ENCODE data around the gene KIRREL3.

DNA sequence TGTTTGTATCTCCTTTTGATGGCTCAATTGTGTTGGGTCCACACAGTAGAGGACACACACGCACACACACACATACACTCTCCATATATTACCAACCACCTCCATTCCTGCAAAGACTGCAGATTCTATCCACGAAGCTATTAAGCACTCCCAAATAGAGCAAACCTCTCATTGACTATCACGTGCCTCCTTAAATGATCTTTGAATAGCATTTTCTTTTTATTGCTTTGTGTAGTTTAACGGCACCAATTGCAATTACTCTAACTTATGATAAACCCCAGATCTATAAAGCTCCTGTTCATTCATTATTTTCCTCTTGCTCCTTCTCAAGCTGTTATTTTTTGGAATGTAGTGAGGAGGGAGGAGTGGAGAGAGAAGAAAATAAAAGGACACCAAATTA, 440.3 kb downstream of the KIRREL3 start:
- TF ChIP-seq, protein P1, sequence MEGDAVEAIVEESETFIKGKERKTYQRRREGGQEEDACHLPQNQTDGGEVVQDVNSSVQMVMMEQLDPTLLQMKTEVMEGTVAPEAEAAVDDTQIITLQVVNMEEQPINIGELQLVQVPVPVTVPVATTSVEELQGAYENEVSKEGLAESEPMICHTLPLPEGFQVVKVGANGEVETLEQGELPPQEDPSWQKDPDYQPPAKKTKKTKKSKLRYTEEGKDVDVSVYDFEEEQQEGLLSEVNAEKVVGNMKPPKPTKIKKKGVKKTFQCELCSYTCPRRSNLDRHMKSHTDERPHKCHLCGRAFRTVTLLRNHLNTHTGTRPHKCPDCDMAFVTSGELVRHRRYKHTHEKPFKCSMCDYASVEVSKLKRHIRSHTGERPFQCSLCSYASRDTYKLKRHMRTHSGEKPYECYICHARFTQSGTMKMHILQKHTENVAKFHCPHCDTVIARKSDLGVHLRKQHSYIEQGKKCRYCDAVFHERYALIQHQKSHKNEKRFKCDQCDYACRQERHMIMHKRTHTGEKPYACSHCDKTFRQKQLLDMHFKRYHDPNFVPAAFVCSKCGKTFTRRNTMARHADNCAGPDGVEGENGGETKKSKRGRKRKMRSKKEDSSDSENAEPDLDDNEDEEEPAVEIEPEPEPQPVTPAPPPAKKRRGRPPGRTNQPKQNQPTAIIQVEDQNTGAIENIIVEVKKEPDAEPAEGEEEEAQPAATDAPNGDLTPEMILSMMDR (IDR thresholded peaks at IDR 0.05; ENCODE audit: insufficient read depth, low read length), result no peak
- TF ChIP-seq GABPA (IDR thresholded peaks at IDR 0.05; ENCODE audit: low read depth) (no peak), POLR2AphosphoS5 (IDR thresholded peaks at IDR 0.05; ENCODE audit: low read depth) (no peak), REST (IDR thresholded peaks at IDR 0.05; ENCODE audit: insufficient replicate concordance, low read depth) (peak; percentile 29), SPI1 (IDR thresholded peaks at IDR 0.05; ENCODE audit: borderline replicate concordance, low read depth) (no peak)

Data from HL-60 (cell line).